Vagina (tissue), 2 donors: ENCODE data around the gene MCM7. TPM values are rescaled to one million over a fixed set of nuclear protein-coding genes. Genes with fewer than 3 reads are reported as not detected.

ENCODE experiments used
- DNase-seq, 2 donors: peaks; one replicate each; pipeline ENCODE4 v3.0.0-alpha.2; 2017; ENCODE audit errors: extremely low spot score in 2 of 2
- H3K27ac ChIP-seq: fragments of 200-600 bp; sonication (generic); one replicate; pipeline ENCODE4 v1.5.1; 2019
- H3K27me3 ChIP-seq: fragments of 200-600 bp; sonication (generic); one replicate; pipeline ENCODE4 v1.5.1; 2019
- H3K36me3 ChIP-seq, 2 donors: fragments of 200-600 bp; sonication (generic); one replicate each; pipeline ENCODE4 v1.5.1; 2017 to 2019
- H3K4me1 ChIP-seq: fragments of 200-600 bp; sonication (generic); one replicate; pipeline ENCODE4 v1.5.1; 2019
- H3K4me3 ChIP-seq, 2 donors: fragments of 200-600 bp; sonication (generic); 1 replicate in 1 of 2; 2 replicates in 1 of 2; pipeline ENCODE4 v1.5.1; 2016 to 2019
- H3K9me3 ChIP-seq: fragments of 200-600 bp; sonication (generic); one replicate; pipeline ENCODE4 v1.5.1; 2019
- CTCF ChIP-seq, 3 experiments: fragments of 450-650 bp in 2 of 3; fragments of 200-600 bp in 1 of 3; sonication (generic) in 1 of 3; IDR thresholded peaks; one replicate each; pipeline ENCODE4 v1.5.1; 2017 to 2019; ENCODE audit warnings: antibody characterized with exemption in 3 of 3, mild to moderate bottlenecking in 2 of 3, moderate library complexity in 2 of 3
- POLR2A ChIP-seq, 2 donors: fragments of 450-650 bp; IDR thresholded peaks; one replicate each; pipeline ENCODE4 v1.6.1; 2017; ENCODE audit warnings: antibody characterized with exemption in 2 of 2, mild to moderate bottlenecking in 2 of 2, moderate library complexity in 2 of 2
- POLR2AphosphoS5 ChIP-seq, 2 donors: sonication (generic); formaldehyde crosslinking; IDR thresholded peaks; one replicate each; pipeline ENCODE4 v1.9.0; 2017; ENCODE audit warnings: antibody characterized with exemption in 2 of 2, mild to moderate bottlenecking in 2 of 2, low read depth in 1 of 2; ENCODE audit not compliant: insufficient read depth in 1 of 2
- intact Hi-C: fragments of 100-400 bp; cut with DNase I; formaldehyde crosslinking; loops from one replicate; pipeline ENCODE4 v1.15.1; 2023
- total RNA-seq: library from RNA; depleted of rRNA; stranded (reverse); fragments of >200 nt; gene quantifications from one replicate; pipeline ENCODE4 v1.2.3, GENCODE V29; 2016

MCM7 gene
- total RNA-seq, 1 donor from 2014 or later = 35.1 TPM

- intact Hi-C loops = no loop called here
- Histone ChIP-seq H3K36me3 (peaks cover 19 to 70% of the 10 kb centered on the region in 2 donors), H3K9me3 (peaks cover 16% of the 10 kb centered on the region), H3K27ac (no peak overlapping the region), H3K27me3 (no peaks in the 10 kb centered on the region), H3K4me3 (no peak overlapping the region), H3K4me1 (peaks cover 6% of the 10 kb centered on the region)
- no peak for DNase-seq
- TF ChIP-seq CTCF (IDR thresholded peaks at IDR 0.05) (no peak), POLR2AphosphoS5 (IDR thresholded peaks at IDR 0.05; ENCODE audit: insufficient read depth in 1 of 2, low read depth in 1 of 2) (no peak), POLR2A (IDR thresholded peaks at IDR 0.05) (no peak)
These were observed 30.0 kb downstream of the MCM7 start for GRCh38 chr7:100071018-100071723.

- Histone ChIP-seq H3K9me3 (peaks cover 16% of the 10 kb centered on the region), H3K27ac (no peak overlapping the region), H3K4me1 (peaks cover 18% of the 10 kb centered on the region), H3K27me3 (no peaks in the 10 kb centered on the region), H3K4me3 (no peak overlapping the region), H3K36me3 (peaks cover 19 to 58% of the 10 kb centered on the region in 2 donors)
- TF ChIP-seq POLR2AphosphoS5 (IDR thresholded peaks at IDR 0.05; ENCODE audit: insufficient read depth in 1 of 2, low read depth in 1 of 2) = no peak
- no peak for TF ChIP-seq POLR2A (IDR thresholded peaks at IDR 0.05)
- no peak for TF ChIP-seq CTCF (IDR thresholded peaks at IDR 0.05)
- intact Hi-C loops = no loop called here
- DNase-seq = no peak
These were observed 31.2 kb downstream of the MCM7 start for GRCh38 chr7:100069991-100070390.

- TF ChIP-seq POLR2A (IDR thresholded peaks at IDR 0.05) (no peak), POLR2AphosphoS5 (IDR thresholded peaks at IDR 0.05; ENCODE audit: insufficient read depth in 1 of 2, low read depth in 1 of 2) (no peak), CTCF (IDR thresholded peaks at IDR 0.05) (no peak)
- peaks cover 18% of the 10 kb centered on the region for H3K4me1 ChIP-seq
- intact Hi-C loops = no loop called here
- H3K9me3 ChIP-seq = peaks cover 11% of the 10 kb centered on the region
- DNase-seq = no peak
- peaks cover 18 to 50% of the 10 kb centered on the region in 2 donors for H3K36me3 ChIP-seq
- no peak overlapping the region for H3K4me3 ChIP-seq
- H3K27me3 ChIP-seq = no peaks in the 10 kb centered on the region
- H3K27ac ChIP-seq = no peak overlapping the region
These were observed 34.2 kb downstream of the MCM7 start for GRCh38 chr7:100066953-100067352.

GRCh38 chr7:100065452-100066186 lies 35.6 kb downstream of the MCM7 start:
- intact Hi-C loops = no loop called here
- Histone ChIP-seq H3K4me1 (peaks cover 18% of the 10 kb centered on the region), H3K36me3 (peaks cover 5 to 49% of the 10 kb centered on the region in 2 donors), H3K4me3 (no peak overlapping the region), H3K27ac (no peak overlapping the region), H3K9me3 (no peaks in the 10 kb centered on the region), H3K27me3 (no peaks in the 10 kb centered on the region)
- TF ChIP-seq POLR2AphosphoS5 (IDR thresholded peaks at IDR 0.05; ENCODE audit: insufficient read depth in 1 of 2, low read depth in 1 of 2) (peak in 1 of 2 donors; percentile 31), POLR2A (IDR thresholded peaks at IDR 0.05) (no peak)
- no peak for DNase-seq

GRCh38 chr7:100064162-100064561 lies 37.0 kb downstream of the MCM7 start:
- no peak overlapping the region for H3K27ac ChIP-seq
- TF ChIP-seq CTCF (IDR thresholded peaks at IDR 0.05) = no peak
- no peak for TF ChIP-seq POLR2AphosphoS5 (IDR thresholded peaks at IDR 0.05; ENCODE audit: insufficient read depth in 1 of 2, low read depth in 1 of 2)
- no peak for TF ChIP-seq POLR2A (IDR thresholded peaks at IDR 0.05)
- intact Hi-C loops = no loop called here
- H3K27me3 ChIP-seq = no peaks in the 10 kb centered on the region
- DNase-seq = no peak
- no peak overlapping the region for H3K4me3 ChIP-seq
- H3K9me3 ChIP-seq = no peaks in the 10 kb centered on the region
- H3K36me3 ChIP-seq = peaks cover 0 to 43% of the 10 kb centered on the region in 2 donors
- H3K4me1 ChIP-seq = peaks cover 18% of the 10 kb centered on the region
